ENCODE measurements around the gene BICD1.
"Not testable (repeated sequence)": the region's sequence is repeated elsewhere in the genome, so short reads cannot be mapped to it uniquely, and the experiment has no call there.

GRCh38 chr12:32099275-32099674, 7.4 kb upstream of the BICD1 start:
- TF ChIP-seq CTCF (IDR thresholded peaks at IDR 0.05; ENCODE audit: borderline replicate concordance, extremely low read depth, low read length, poor library complexity, severe bottlenecking); EZH2 (IDR thresholded peaks at IDR 0.05; ENCODE audit: borderline replicate concordance, low read depth, low read length, severe bottlenecking): not testable (repeated sequence)

Measured in DND-41 (cell line).